H1 (cell line): Measurements from ENCODE around the gene DNAAF8. TPM values are rescaled to one million over a fixed set of nuclear protein-coding genes. Genes with fewer than 3 reads are reported as not detected.

Experiments used
- BACH1 ChIP-seq: IDR thresholded peaks from 2 replicates; pipeline ENCODE4 v1.6.1; 2012; ENCODE audit warnings: low read length, improper control_type of control experiment
- CBX5 ChIP-seq: fragments of 300-800, 300-1000 bp; sonication (generic); IDR thresholded peaks from 2 replicates; pipeline ENCODE4 v1.7.1; 2016; ENCODE audit warnings: antibody characterized with exemption, low read length, low read depth
- CHD7 ChIP-seq: fragments of 300-600 bp; sonication (generic); IDR thresholded peaks from 2 replicates; pipeline ENCODE4 v1.7.1; 2012; ENCODE audit warnings: low read length, moderate library complexity, mild to moderate bottlenecking, inconsistent platforms; ENCODE audit not compliant: insufficient replicate concordance
- TAF7 ChIP-seq: optimal IDR thresholded peaks from 2 replicates; pipeline ENCODE3; 2011; ENCODE audit warnings: low read depth, mild to moderate bottlenecking, inconsistent platforms, low read length, moderate library complexity, borderline replicate concordance
- polyA plus RNA-seq, 7 experiments: library from polyadenylated mRNA; depleted of rRNA in 3 of 7; stranded (reverse) in 5 of 7; unstranded in 2 of 7; fragments of >200 nt in 5 of 7; fragments of 200-250 nt in 2 of 7; gene quantifications; 1 replicate in 5 of 7; 2 replicates in 1 of 7; 4 replicates in 1 of 7; pipeline versions ENCODE4 v1.2.1 to v1.2.3, GENCODE V29; 2011 to 2013; ENCODE audit warnings: missing spikeins in 2 of 7, mixed read lengths in 2 of 7
- total RNA-seq: library from RNA; stranded (reverse); fragmentation: NEBNext Ultra II Directional; extraction: Animal tissue kit (Norgen Biotek cat#: 25700); gene quantifications from 2 replicates; pipeline ENCODE4 v1.2.1, GENCODE V29; 2021

DNAAF8 gene
- total and polyA plus RNA-seq, 2 of the 8 experiments (the other 6 are each of a cell fraction or from before 2014, with no cell fraction given), result 0.39 TPM; not detected in 1

GRCh38 chr16:4798456-4798855 is 64.1 kb downstream of the DNAAF8 start (continued):
- TF ChIP-seq CHD7 (no peak), CBX5 (no peak), TAF7 (no peak), BACH1 (no peak)
